Hepatocyte (in vitro differentiated cells): ENCODE results near the gene ABL1. TPM values are rescaled to one million over a fixed set of nuclear protein-coding genes. Genes with fewer than 3 reads are reported as not detected.

Source experiments
- DNase-seq: peaks from one replicate; pipeline ENCODE4 v3.0.0-alpha.2; 2016; ENCODE audit warnings: low spot score
- H2AFZ ChIP-seq: fragments of 200-600 bp; sonication (generic); 2 replicates; pipeline ENCODE4 v1.6.0; 2016; ENCODE audit warnings: antibody characterized with exemption, mild to moderate bottlenecking
- H3K27ac ChIP-seq: fragments of 200-600 bp; sonication (generic); 2 replicates; pipeline ENCODE4 v1.5.1; 2016; ENCODE audit warnings: mild to moderate bottlenecking
- H3K27me3 ChIP-seq: fragments of 200-600 bp; sonication (generic); 2 replicates; pipeline ENCODE4 v1.6.1; 2016
- H3K36me3 ChIP-seq: fragments of 200-600 bp; sonication (generic); replicated peaks from 2 replicates; pipeline ENCODE4 v1.5.1; 2016; ENCODE audit warnings: low read depth; ENCODE audit not compliant: insufficient read depth
- H3K4me1 ChIP-seq: fragments of 200-600 bp; sonication (generic); 2 replicates; pipeline ENCODE4 v1.5.1; 2016; ENCODE audit warnings: mild to moderate bottlenecking, moderate library complexity; ENCODE audit not compliant: insufficient read depth
- H3K4me2 ChIP-seq: fragments of 200-600 bp; sonication (generic); 2 replicates; pipeline ENCODE4 v1.6.0; 2016
- H3K4me3 ChIP-seq: fragments of 200-600 bp; sonication (generic); 2 replicates; pipeline ENCODE4 v1.5.1; 2016; ENCODE audit warnings: mild to moderate bottlenecking
- H3K79me2 ChIP-seq: fragments of 200-600 bp; sonication (generic); 2 replicates; pipeline ENCODE4 v1.6.0; 2017; ENCODE audit warnings: mild to moderate bottlenecking
- H3K9me2 ChIP-seq: fragments of 200-600 bp; sonication (generic); replicated peaks from 2 replicates; pipeline ENCODE4 v1.6.0; 2017; ENCODE audit warnings: mild to moderate bottlenecking; ENCODE audit not compliant: insufficient read depth
- H3K9me3 ChIP-seq: fragments of 200-600 bp; sonication (generic); 2 replicates; pipeline ENCODE4 v1.5.1; 2016; ENCODE audit warnings: low read depth, mild to moderate bottlenecking
- H4K20me1 ChIP-seq: fragments of 200-600 bp; sonication (generic); 2 replicates; pipeline ENCODE4 v1.6.0; 2016; ENCODE audit warnings: mild to moderate bottlenecking; ENCODE audit not compliant: insufficient read depth, poor library complexity, severe bottlenecking
- EZH2 ChIP-seq: fragments of 200-600 bp; sonication (generic); IDR thresholded peaks from 2 replicates; pipeline ENCODE4 v1.6.1; 2016; ENCODE audit warnings: antibody characterized with exemption, mild to moderate bottlenecking, borderline replicate concordance
- EZH2phosphoT487 ChIP-seq: fragments of 200-600 bp; sonication (generic); IDR thresholded peaks from one replicate; pipeline ENCODE4 v1.6.1; 2018; ENCODE audit warnings: antibody characterized with exemption, mild to moderate bottlenecking, low read depth, moderate library complexity; ENCODE audit not compliant: unreplicated experiment, severe bottlenecking
- WGBS: methylation state at CpG from one replicate; pipeline ENCODE4 v1.1.6; 2016; ENCODE audit warnings: low lambda C conversion rate; ENCODE audit errors: missing lambda C conversion rate; 5-methylcytosine and 5-hydroxymethylcytosine counted together
- polyA plus RNA-seq: library from polyadenylated mRNA; unstranded; fragments of >200 nt; fragmentation: Nextera tagmentation; extraction: Ambion mirVana; gene quantifications from 2 replicates; pipeline ENCODE4 v1.2.1, GENCODE V29; 2016
- total RNA-seq: library from RNA; depleted of rRNA; stranded (reverse); fragments of >200 nt; gene quantifications from 2 replicates; pipeline ENCODE4 v1.2.3, GENCODE V29; 2014
- TF ChIP-seq, protein P1 (sequence below): fragments of 200-600 bp; sonication (generic); IDR thresholded peaks from 2 replicates; pipeline ENCODE4 v1.5.1; 2016; ENCODE audit warnings: antibody characterized with exemption, mild to moderate bottlenecking; ENCODE audit not compliant: poor library complexity

The ABL1 gene
- total and polyA plus RNA-seq, 2 experiments from 2014 or later, result 43.2 to 46.6 TPM

GRCh38 chr9:130892477-130893304 lies 57.6 kb downstream of the ABL1 start:
- Histone ChIP-seq H3K4me3 (no peak overlapping the region), H3K27me3 (no peaks in the 10 kb centered on the region), H3K4me1 (no peaks in the 10 kb centered on the region), H3K36me3 (no peaks in the 10 kb centered on the region), H3K4me2 (no peak overlapping the region), H4K20me1 (no peaks in the 10 kb centered on the region), H3K9me2 (no peaks in the 10 kb centered on the region), H3K79me2 (no peaks in the 10 kb centered on the region), H3K27ac (no peak overlapping the region), H2AFZ (no peak overlapping the region), H3K9me3 (no peaks in the 10 kb centered on the region)
- DNase-seq, result no peak
- TF ChIP-seq, protein P1, sequence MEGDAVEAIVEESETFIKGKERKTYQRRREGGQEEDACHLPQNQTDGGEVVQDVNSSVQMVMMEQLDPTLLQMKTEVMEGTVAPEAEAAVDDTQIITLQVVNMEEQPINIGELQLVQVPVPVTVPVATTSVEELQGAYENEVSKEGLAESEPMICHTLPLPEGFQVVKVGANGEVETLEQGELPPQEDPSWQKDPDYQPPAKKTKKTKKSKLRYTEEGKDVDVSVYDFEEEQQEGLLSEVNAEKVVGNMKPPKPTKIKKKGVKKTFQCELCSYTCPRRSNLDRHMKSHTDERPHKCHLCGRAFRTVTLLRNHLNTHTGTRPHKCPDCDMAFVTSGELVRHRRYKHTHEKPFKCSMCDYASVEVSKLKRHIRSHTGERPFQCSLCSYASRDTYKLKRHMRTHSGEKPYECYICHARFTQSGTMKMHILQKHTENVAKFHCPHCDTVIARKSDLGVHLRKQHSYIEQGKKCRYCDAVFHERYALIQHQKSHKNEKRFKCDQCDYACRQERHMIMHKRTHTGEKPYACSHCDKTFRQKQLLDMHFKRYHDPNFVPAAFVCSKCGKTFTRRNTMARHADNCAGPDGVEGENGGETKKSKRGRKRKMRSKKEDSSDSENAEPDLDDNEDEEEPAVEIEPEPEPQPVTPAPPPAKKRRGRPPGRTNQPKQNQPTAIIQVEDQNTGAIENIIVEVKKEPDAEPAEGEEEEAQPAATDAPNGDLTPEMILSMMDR, result no peak
- TF ChIP-seq EZH2 (no peak), EZH2phosphoT487 (no peak)
- 90% methylated on average over 24 of the region's 24 CpGs for WGBS

DNA sequence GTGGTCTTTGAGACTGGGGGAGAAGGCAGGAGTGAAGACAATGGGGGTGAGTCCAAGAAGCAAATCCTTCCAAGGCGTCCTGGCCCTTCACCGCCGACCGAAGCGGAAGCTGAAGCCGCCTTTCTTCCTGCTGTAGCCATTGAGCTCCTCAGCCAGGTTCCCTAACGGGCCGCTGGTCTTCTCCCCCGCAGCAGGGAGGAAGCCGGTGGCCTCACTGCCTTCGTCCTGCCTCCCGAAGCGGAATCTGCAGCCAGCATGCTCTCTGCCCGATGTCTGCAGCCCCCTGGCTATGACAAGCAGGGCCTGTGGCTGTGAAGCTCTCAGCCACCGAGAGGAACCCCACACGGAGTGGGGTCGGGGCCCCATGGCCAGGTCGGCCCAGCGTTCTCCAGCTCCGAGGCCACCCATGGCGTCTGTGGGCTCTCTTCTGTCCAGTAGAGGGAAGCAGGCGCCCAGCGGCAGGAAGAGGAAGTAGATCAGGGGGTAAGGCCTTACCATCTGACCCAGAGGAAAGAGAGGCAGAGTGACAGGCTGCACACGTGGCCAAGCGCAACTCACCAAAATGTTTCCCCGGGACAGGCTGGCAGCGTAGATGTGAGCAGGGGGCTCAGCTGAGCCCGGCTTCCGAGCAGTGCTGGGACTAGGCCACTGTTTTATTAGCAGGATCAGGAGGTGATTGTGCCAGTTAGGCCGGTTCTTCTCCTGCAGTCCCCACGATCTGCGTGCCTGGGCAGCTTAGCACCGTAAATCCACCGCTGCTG lies 58.5 kb downstream of the ABL1 start:
- H3K36me3 ChIP-seq, result no peaks in the 10 kb centered on the region
- H3K27me3 ChIP-seq, result no peaks in the 10 kb centered on the region
- H2AFZ ChIP-seq, result no peak overlapping the region
- DNase-seq, result no peak
- TF ChIP-seq EZH2, result no peak
- TF ChIP-seq, protein P1, result peak; percentile 20
- no peaks in the 10 kb centered on the region for H3K9me2 ChIP-seq
- H3K4me3 ChIP-seq, result no peak overlapping the region
- H3K4me2 ChIP-seq, result no peak overlapping the region
- WGBS, result 89% methylated on average over 34 of the region's 34 CpGs
- no peaks in the 10 kb centered on the region for H3K9me3 ChIP-seq
- H3K4me1 ChIP-seq, result no peaks in the 10 kb centered on the region
- no peaks in the 10 kb centered on the region for H3K79me2 ChIP-seq
- no peak overlapping the region for H3K27ac ChIP-seq
- H4K20me1 ChIP-seq, result no peaks in the 10 kb centered on the region

GRCh38 chr9:130894546-130894945 lies 59.5 kb downstream of the ABL1 start:
- H3K36me3 ChIP-seq, result no peaks in the 10 kb centered on the region
- H3K9me2 ChIP-seq, result no peaks in the 10 kb centered on the region
- H3K27me3 ChIP-seq, result no peaks in the 10 kb centered on the region
- H3K4me2 ChIP-seq, result no peak overlapping the region
- H3K27ac ChIP-seq, result no peak overlapping the region
- H3K9me3 ChIP-seq, result no peaks in the 10 kb centered on the region
- H2AFZ ChIP-seq, result no peak overlapping the region
- H3K79me2 ChIP-seq, result no peaks in the 10 kb centered on the region
- no peaks in the 10 kb centered on the region for H3K4me1 ChIP-seq
- no peak overlapping the region for H3K4me3 ChIP-seq
- WGBS, result 83% methylated on average over 7 of the region's 7 CpGs
- TF ChIP-seq EZH2 (no peak), EZH2phosphoT487 (no peak)
- TF ChIP-seq, protein P1, result no peak
- DNase-seq, result no peak
- no peaks in the 10 kb centered on the region for H4K20me1 ChIP-seq
